WTC11 (cell line): ENCODE results near the gene BSN. TPM values are rescaled to one million over a fixed set of nuclear protein-coding genes. Genes with fewer than 3 reads are reported as not detected.

Experiments used
- ATAC-seq: fragments of 200-7000 bp; cut with Tn5 transposase; 2 replicates; pipeline ENCODE4 v1.10.0; 2021; ENCODE audit warnings: mild to moderate bottlenecking, moderate library complexity
- CTCF ChIA-PET: fragments of 300-600 bp; sonication (Branson Sonifier 250); formaldehyde crosslinking; loops from one replicate; lab custom pipeline; 2021; ENCODE audit warnings: antibody characterized with exemption; lab: Charles Lee
- POLR2A ChIA-PET: fragments of 350-600 bp; sonication (Branson Sonifier 250); formaldehyde crosslinking; loops from one replicate; lab custom pipeline; 2021; ENCODE audit warnings: antibody characterized with exemption; lab: Charles Lee
- DNase-seq: peaks from one replicate; pipeline ENCODE4 v3.0.0; 2021; ENCODE audit warnings: low spot score
- H3K27ac Mint-ChIP-seq: 2 replicates; pipeline ENCODE4 v1.8.0; 2021; ENCODE audit warnings: mixed read lengths
- H3K27me3 Mint-ChIP-seq: 2 replicates; pipeline ENCODE4 v1.8.0; 2021; ENCODE audit warnings: low read depth, mild to moderate bottlenecking, moderate library complexity, mixed read lengths
- H3K36me3 Mint-ChIP-seq: 2 replicates; pipeline ENCODE4 v1.8.0; 2021; ENCODE audit warnings: mixed read lengths
- H3K4me1 Mint-ChIP-seq: 2 replicates; pipeline ENCODE4 v1.8.0; 2022; ENCODE audit warnings: mixed read lengths
- H3K4me3 Mint-ChIP-seq: 2 replicates; pipeline ENCODE4 v1.8.0; 2021; ENCODE audit warnings: mild to moderate bottlenecking, moderate library complexity, mixed read lengths
- H3K9me3 Mint-ChIP-seq: 2 replicates; pipeline ENCODE4 v1.8.0; 2021; ENCODE audit warnings: mixed read lengths
- EMX1 ChIP-seq: fragments of 250-450 bp; sonication (Bioruptor Pico); IDR thresholded peaks from 2 replicates; pipeline ENCODE4 v1.8.0; 2021; ENCODE audit warnings: mild to moderate bottlenecking
- ERG ChIP-seq: fragments of 250-450 bp; sonication (Bioruptor Pico); IDR thresholded peaks from 2 replicates; pipeline ENCODE4 v1.8.0; 2021; ENCODE audit warnings: mild to moderate bottlenecking
- GABPB1 ChIP-seq: sonication (generic); formaldehyde crosslinking; IDR thresholded peaks from 2 replicates; pipeline ENCODE4 v1.8.1; 2023; ENCODE audit warnings: mild to moderate bottlenecking, missing genetic modification reagents
- NFE2L1 ChIP-seq: sonication (generic); formaldehyde crosslinking; IDR thresholded peaks from 2 replicates; pipeline ENCODE4 v1.8.1; 2023; ENCODE audit warnings: missing genetic modification reagents
- NR1H2 ChIP-seq: sonication (generic); formaldehyde crosslinking; IDR thresholded peaks from 2 replicates; pipeline ENCODE4 v1.9.0; 2021; ENCODE audit warnings: mild to moderate bottlenecking, moderate library complexity, missing genetic modification reagents
- NR3C1 ChIP-seq: sonication (generic); formaldehyde crosslinking; conservative IDR thresholded peaks from 2 replicates; pipeline ENCODE4 v1.8.1; 2023; ENCODE audit warnings: low read depth, mild to moderate bottlenecking, missing genetic modification reagents
- PRDM15 ChIP-seq: sonication (generic); formaldehyde crosslinking; IDR thresholded peaks from 2 replicates; pipeline ENCODE4 v1.8.0; 2022; ENCODE audit warnings: missing genetic modification reagents
- ZNF121 ChIP-seq: sonication (generic); formaldehyde crosslinking; IDR thresholded peaks from 2 replicates; pipeline ENCODE4 v1.8.0; 2023; ENCODE audit warnings: missing genetic modification reagents
- ZNF396 ChIP-seq: fragments of 250-450 bp; sonication (Bioruptor Pico); IDR thresholded peaks from 2 replicates; pipeline ENCODE4 v1.8.0; 2021; ENCODE audit warnings: mild to moderate bottlenecking, moderate library complexity, borderline replicate concordance
- total RNA-seq: library from RNA; stranded (reverse); gene quantifications from 3 replicates; pipeline ENCODE4 v1.2.3, GENCODE V29; 2021
- TF ChIP-seq, protein P1 (sequence below): sonication (generic); formaldehyde crosslinking; conservative IDR thresholded peaks from 2 replicates; pipeline ENCODE4 v1.8.1; 2023; ENCODE audit warnings: mild to moderate bottlenecking, low read depth, missing genetic modification reagents, moderate library complexity
- TF ChIP-seq, protein P2 (sequence below): sonication (generic); formaldehyde crosslinking; IDR thresholded peaks from 2 replicates; pipeline ENCODE4 v1.8.0; 2023; ENCODE audit warnings: missing genetic modification reagents

The BSN gene
- total RNA-seq, 1 experiment from 2014 or later: 2.8 TPM

- no peaks in the 10 kb centered on the region for H3K36me3 Mint-ChIP-seq
- CTCF ChIA-PET: interaction anchor here (1.3 to 5.8 kb wide), 3 partner anchors 33 to 129 kb away, joined by 4 to 304 read pairs (median 69); no protein-coding TSS in a partner anchor
- peak overlapping the region; percentile 21; the same call in 1 of the 2 replicates for H3K27ac Mint-ChIP-seq
- no peak for DNase-seq
- TF ChIP-seq ZNF396 (CRISPR knock-in tag) (no peak), GABPB1 (CRISPR knock-in tag) (peak; percentile 62; the same call in 1 of the 2 replicates)
- TF ChIP-seq, all 79 proteins: peak for 1
- H3K9me3 Mint-ChIP-seq: no peaks in the 10 kb centered on the region
- ATAC-seq: no peak
- POLR2A ChIA-PET: interaction anchor here (1.7 kb wide), 1 partner anchor 128 kb away, joined by 5 read pairs; no protein-coding TSS in a partner anchor
- H3K27me3 Mint-ChIP-seq: no peaks in the 10 kb centered on the region
- H3K4me3 Mint-ChIP-seq: no peak overlapping the region
- peaks cover 30% of the 10 kb centered on the region for H3K4me1 Mint-ChIP-seq
Observed at GRCh38 chr3:49668414-49668797, 114.1 kb downstream of the BSN start.

DNA sequence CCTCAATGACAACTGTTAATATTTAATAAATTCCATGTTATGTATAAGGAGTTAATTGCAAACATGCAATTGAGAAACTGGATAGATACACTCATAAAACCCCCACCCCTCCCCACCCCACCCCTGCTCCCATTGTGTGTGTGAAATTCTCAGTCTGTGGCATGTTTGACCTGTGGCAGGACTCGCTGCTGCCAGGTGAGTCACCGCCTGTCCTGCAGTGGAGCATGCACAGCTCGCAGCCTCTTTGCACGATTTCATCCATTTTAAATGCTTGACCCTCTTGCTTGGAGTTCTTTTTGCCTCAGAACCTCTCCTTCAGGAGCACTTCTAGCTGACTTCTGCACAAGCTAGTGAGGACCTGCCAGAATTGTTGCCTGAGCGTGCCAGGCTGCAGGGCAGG is 114.6 kb downstream of the BSN start:
- Mint-ChIP-seq H3K4me3 (no peak overlapping the region), H3K27me3 (no peaks in the 10 kb centered on the region), H3K27ac (no peak overlapping the region), H3K36me3 (no peaks in the 10 kb centered on the region), H3K9me3 (no peaks in the 10 kb centered on the region), H3K4me1 (peaks cover 30% of the 10 kb centered on the region)
- TF ChIP-seq EMX1 (CRISPR knock-in tag): no peak
- POLR2A ChIA-PET: interaction anchor here (1.7 kb wide), 1 partner anchor 129 kb away, joined by 5 read pairs; no protein-coding TSS in a partner anchor
- ATAC-seq (no peak), DNase-seq (no peak)
- CTCF ChIA-PET: interaction anchor here (1.3 to 5.4 kb wide), 2 partner anchors 32 to 129 kb away, joined by 4 to 304 read pairs; no protein-coding TSS in a partner anchor

GRCh38 chr3:49669352-49669751 is 115.1 kb downstream of the BSN start:
- H3K4me3 Mint-ChIP-seq: no peak overlapping the region
- CTCF ChIA-PET: interaction anchor here (1.3 to 5.4 kb wide), 2 partner anchors 32 to 129 kb away, joined by 4 to 304 read pairs; no protein-coding TSS in a partner anchor

More at GRCh38 chr3:49669352-49669751, 115.1 kb downstream of the BSN start:
- Mint-ChIP-seq H3K9me3 (no peaks in the 10 kb centered on the region), H3K36me3 (no peaks in the 10 kb centered on the region), H3K27ac (no peak overlapping the region), H3K4me1 (peaks cover 30% of the 10 kb centered on the region), H3K27me3 (no peaks in the 10 kb centered on the region)
- POLR2A ChIA-PET: interaction anchor here (1.7 kb wide), 1 partner anchor 129 kb away, joined by 5 read pairs; no protein-coding TSS in a partner anchor
- ATAC-seq (no peak), DNase-seq (no peak)
- no peak for TF ChIP-seq ERG (CRISPR knock-in tag)
- no peak for TF ChIP-seq NFE2L1
- TF ChIP-seq, protein P1, sequence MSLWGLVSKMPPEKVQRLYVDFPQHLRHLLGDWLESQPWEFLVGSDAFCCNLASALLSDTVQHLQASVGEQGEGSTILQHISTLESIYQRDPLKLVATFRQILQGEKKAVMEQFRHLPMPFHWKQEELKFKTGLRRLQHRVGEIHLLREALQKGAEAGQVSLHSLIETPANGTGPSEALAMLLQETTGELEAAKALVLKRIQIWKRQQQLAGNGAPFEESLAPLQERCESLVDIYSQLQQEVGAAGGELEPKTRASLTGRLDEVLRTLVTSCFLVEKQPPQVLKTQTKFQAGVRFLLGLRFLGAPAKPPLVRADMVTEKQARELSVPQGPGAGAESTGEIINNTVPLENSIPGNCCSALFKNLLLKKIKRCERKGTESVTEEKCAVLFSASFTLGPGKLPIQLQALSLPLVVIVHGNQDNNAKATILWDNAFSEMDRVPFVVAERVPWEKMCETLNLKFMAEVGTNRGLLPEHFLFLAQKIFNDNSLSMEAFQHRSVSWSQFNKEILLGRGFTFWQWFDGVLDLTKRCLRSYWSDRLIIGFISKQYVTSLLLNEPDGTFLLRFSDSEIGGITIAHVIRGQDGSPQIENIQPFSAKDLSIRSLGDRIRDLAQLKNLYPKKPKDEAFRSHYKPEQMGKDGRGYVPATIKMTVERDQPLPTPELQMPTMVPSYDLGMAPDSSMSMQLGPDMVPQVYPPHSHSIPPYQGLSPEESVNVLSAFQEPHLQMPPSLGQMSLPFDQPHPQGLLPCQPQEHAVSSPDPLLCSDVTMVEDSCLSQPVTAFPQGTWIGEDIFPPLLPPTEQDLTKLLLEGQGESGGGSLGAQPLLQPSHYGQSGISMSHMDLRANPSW (CRISPR knock-in tag): no peak
- TF ChIP-seq, protein P2, sequence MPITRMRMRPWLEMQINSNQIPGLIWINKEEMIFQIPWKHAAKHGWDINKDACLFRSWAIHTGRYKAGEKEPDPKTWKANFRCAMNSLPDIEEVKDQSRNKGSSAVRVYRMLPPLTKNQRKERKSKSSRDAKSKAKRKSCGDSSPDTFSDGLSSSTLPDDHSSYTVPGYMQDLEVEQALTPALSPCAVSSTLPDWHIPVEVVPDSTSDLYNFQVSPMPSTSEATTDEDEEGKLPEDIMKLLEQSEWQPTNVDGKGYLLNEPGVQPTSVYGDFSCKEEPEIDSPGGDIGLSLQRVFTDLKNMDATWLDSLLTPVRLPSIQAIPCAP (CRISPR knock-in tag): no peak
- no peak for TF ChIP-seq ZNF121 (CRISPR knock-in tag)
- no peak for TF ChIP-seq NR3C1
- no peak for TF ChIP-seq PRDM15 (CRISPR knock-in tag)
- TF ChIP-seq NR1H2 (CRISPR knock-in tag): no peak
